Measurements from ENCODE around the gene TMEM54. TPM values are rescaled to one million over a fixed set of nuclear protein-coding genes. Genes with fewer than 3 reads are reported as not detected.

TMEM54 gene
- total RNA-seq, 2 experiments from 2014 or later, result not detected

- H3K27ac Mint-ChIP-seq, result no peak overlapping the region
- POLR2A ChIA-PET, result interaction anchor here (0.6 kb wide), 2 partner anchors 103 to 312 kb away, joined by 3 read pairs; no protein-coding TSS in a partner anchor
- no peaks in the 10 kb centered on the region for H3K9me3 Mint-ChIP-seq (ENCODE audit: insufficient read depth)
- H3K4me1 Mint-ChIP-seq (ENCODE audit: low read depth), result peaks cover 2% of the 10 kb centered on the region
- ATAC-seq (no peak), DNase-seq (no peak)
- peaks cover 18% of the 10 kb centered on the region for H3K36me3 Mint-ChIP-seq (ENCODE audit: low read depth)
- H3K27me3 Mint-ChIP-seq (ENCODE audit: low read depth), result peaks cover 13% of the 10 kb centered on the region
- no peak overlapping the region for H3K4me3 Mint-ChIP-seq
- CTCF ChIA-PET, result interaction anchor here (1.5 kb wide), 1 partner anchor 153 kb away, joined by 5 read pairs; no protein-coding TSS in a partner anchor
Observed at GRCh38 chr1:32865639-32866405, 35.4 kb downstream of the TMEM54 start.

- CTCF ChIA-PET, result interaction anchor here (2.6 kb wide), 1 partner anchor 152 kb away, joined by 8 read pairs; no protein-coding TSS in a partner anchor
- peaks cover 23% of the 10 kb centered on the region for H3K36me3 Mint-ChIP-seq (ENCODE audit: low read depth)
- POLR2A ChIA-PET, result no interaction called here
- H3K4me1 Mint-ChIP-seq (ENCODE audit: low read depth), result no peaks in the 10 kb centered on the region
- no peak for DNase-seq
- peaks cover 4% of the 10 kb centered on the region for H3K27me3 Mint-ChIP-seq (ENCODE audit: low read depth)
- no peak overlapping the region for H3K4me3 Mint-ChIP-seq
- ATAC-seq, result no peak
- H3K9me3 Mint-ChIP-seq (ENCODE audit: insufficient read depth), result no peaks in the 10 kb centered on the region
- H3K27ac Mint-ChIP-seq, result no peak overlapping the region
Observed at GRCh38 chr1:32864375-32865019, 36.7 kb downstream of the TMEM54 start.

DNA sequence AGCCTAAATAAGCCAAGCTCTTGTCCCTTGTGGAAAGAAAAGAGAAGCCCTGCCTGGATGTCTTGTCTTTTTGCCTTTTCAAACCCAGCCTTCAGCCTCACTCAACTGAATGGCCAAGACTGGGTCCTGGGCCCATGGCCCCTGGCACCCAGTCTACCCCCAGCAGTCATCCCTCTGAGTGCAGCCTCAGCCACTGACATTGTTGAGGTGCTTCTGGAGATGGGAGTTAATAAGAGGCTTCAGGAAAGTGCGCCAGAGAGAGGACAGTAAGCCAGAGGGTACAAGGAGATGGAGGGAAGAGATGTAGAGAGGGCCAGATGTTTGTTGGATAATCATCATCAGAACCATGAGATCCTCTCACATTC, 37.3 kb downstream of the TMEM54 start:
- H3K4me3 Mint-ChIP-seq, result no peak overlapping the region
- no peak overlapping the region for H3K27ac Mint-ChIP-seq
- H3K9me3 Mint-ChIP-seq (ENCODE audit: insufficient read depth), result no peaks in the 10 kb centered on the region
- ChIA-PET CTCF (interaction anchor here (1.5 to 2.6 kb wide), 3 partner anchors 8 to 152 kb away, joined by 6 to 8 read pairs (median 7); no protein-coding TSS in a partner anchor), POLR2A (no interaction called here)
- ATAC-seq, result no peak
- no peaks in the 10 kb centered on the region for H3K4me1 Mint-ChIP-seq (ENCODE audit: low read depth)
- H3K36me3 Mint-ChIP-seq (ENCODE audit: low read depth), result peaks cover 25% of the 10 kb centered on the region
- no peaks in the 10 kb centered on the region for H3K27me3 Mint-ChIP-seq (ENCODE audit: low read depth)
- no peak for DNase-seq

GRCh38 chr1:32863218-32863880, 37.8 kb downstream of the TMEM54 start:
- ChIA-PET CTCF (interaction anchor here (1.5 to 2.6 kb wide), 3 partner anchors 8 to 151 kb away, joined by 6 to 8 read pairs (median 7); no protein-coding TSS in a partner anchor), POLR2A (no interaction called here)
- Mint-ChIP-seq H3K4me3 (no peak overlapping the region), H3K27ac (no peak overlapping the region), H3K9me3 (ENCODE audit: insufficient read depth) (no peaks in the 10 kb centered on the region), H3K27me3 (ENCODE audit: low read depth) (no peaks in the 10 kb centered on the region), H3K36me3 (ENCODE audit: low read depth) (peaks cover 29% of the 10 kb centered on the region), H3K4me1 (ENCODE audit: low read depth) (no peaks in the 10 kb centered on the region)
- DNase-seq, result no peak
- no peak for ATAC-seq

- DNase-seq (no peak), ATAC-seq (no peak)
- H3K4me1 Mint-ChIP-seq (ENCODE audit: low read depth), result no peaks in the 10 kb centered on the region
- peaks cover 36% of the 10 kb centered on the region for H3K36me3 Mint-ChIP-seq (ENCODE audit: low read depth)
- POLR2A ChIA-PET, result no interaction called here
- no peaks in the 10 kb centered on the region for H3K9me3 Mint-ChIP-seq (ENCODE audit: insufficient read depth)
- no peak overlapping the region for H3K27ac Mint-ChIP-seq
- CTCF ChIA-PET, result interaction anchor here (1.5 to 2.6 kb wide), 3 partner anchors 9 to 150 kb away, joined by 6 to 8 read pairs (median 7); no protein-coding TSS in a partner anchor
- no peak overlapping the region for H3K4me3 Mint-ChIP-seq
- no peaks in the 10 kb centered on the region for H3K27me3 Mint-ChIP-seq (ENCODE audit: low read depth)
Observed at GRCh38 chr1:32861904-32862695, 39.1 kb downstream of the TMEM54 start.

DNA sequence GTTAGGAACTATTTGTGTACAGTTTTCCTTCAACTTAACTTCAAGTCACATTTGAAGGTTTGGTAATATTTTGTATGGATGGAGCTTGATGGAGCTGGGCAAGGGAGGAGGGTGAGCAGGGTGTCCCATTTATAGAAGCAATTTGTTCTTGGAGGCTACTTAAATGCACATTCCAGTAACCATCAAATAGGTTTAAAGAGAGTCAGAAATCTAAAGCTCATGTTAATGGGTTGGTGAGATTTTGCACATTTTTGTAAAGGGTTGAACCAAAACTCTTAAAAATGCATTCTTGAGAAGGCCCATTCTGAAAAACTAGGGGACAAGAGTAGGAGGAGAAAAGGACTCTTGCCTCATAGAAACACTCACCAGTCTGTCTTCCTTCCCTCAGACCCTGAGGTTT, 40.6 kb downstream of the TMEM54 start:
- ATAC-seq (no peak), DNase-seq (no peak)
- H3K27me3 Mint-ChIP-seq (ENCODE audit: low read depth), result no peaks in the 10 kb centered on the region
- H3K36me3 Mint-ChIP-seq (ENCODE audit: low read depth), result peaks cover 45% of the 10 kb centered on the region
- POLR2A ChIA-PET, result no interaction called here
- CTCF ChIA-PET, result interaction anchor here (1.4 kb wide), 1 partner anchor 16 kb away, joined by 5 read pairs; no protein-coding TSS in a partner anchor
- H3K27ac Mint-ChIP-seq, result no peak overlapping the region
- H3K4me1 Mint-ChIP-seq (ENCODE audit: low read depth), result no peaks in the 10 kb centered on the region
- no peaks in the 10 kb centered on the region for H3K9me3 Mint-ChIP-seq (ENCODE audit: insufficient read depth)
- H3K4me3 Mint-ChIP-seq, result no peak overlapping the region

DNA sequence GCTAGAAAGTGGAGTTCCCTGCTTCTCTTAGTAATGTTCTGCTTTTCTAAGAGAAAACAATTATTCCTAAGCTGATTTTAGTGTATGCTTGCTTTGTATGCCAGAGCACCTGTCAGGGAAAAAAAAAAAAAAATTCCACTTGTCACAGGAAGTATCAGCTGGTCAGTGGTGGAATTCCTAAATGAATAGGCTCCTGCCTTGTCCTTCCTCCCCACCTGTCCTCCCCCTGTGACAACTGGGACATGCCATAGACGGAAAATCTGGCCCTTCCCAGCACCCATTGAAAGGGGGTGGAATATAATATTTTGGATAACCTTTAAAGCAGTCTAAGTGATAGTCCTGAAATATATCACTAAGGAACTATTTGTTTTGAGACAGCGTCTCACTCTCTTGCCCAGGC, 41.3 kb downstream of the TMEM54 start:
- no peaks in the 10 kb centered on the region for H3K27me3 Mint-ChIP-seq (ENCODE audit: low read depth)
- no peak for ATAC-seq
- H3K4me3 Mint-ChIP-seq, result no peak overlapping the region
- no peak for DNase-seq
- no peaks in the 10 kb centered on the region for H3K4me1 Mint-ChIP-seq (ENCODE audit: low read depth)
- CTCF ChIA-PET, result interaction anchor here (1.1 to 1.4 kb wide), 2 partner anchors 17 to 148 kb away, joined by 3 to 5 read pairs; no protein-coding TSS in a partner anchor
- no peak overlapping the region for H3K27ac Mint-ChIP-seq
- H3K9me3 Mint-ChIP-seq (ENCODE audit: insufficient read depth), result no peaks in the 10 kb centered on the region
- H3K36me3 Mint-ChIP-seq (ENCODE audit: low read depth), result peaks cover 46% of the 10 kb centered on the region
- POLR2A ChIA-PET, result no interaction called here

- CTCF ChIA-PET, result no interaction called here
- Mint-ChIP-seq H3K4me3 (no peak overlapping the region), H3K4me1 (ENCODE audit: low read depth) (no peaks in the 10 kb centered on the region), H3K9me3 (ENCODE audit: insufficient read depth) (no peaks in the 10 kb centered on the region), H3K27ac (no peak overlapping the region), H3K27me3 (ENCODE audit: low read depth) (no peaks in the 10 kb centered on the region), H3K36me3 (ENCODE audit: low read depth) (peaks cover 55% of the 10 kb centered on the region)
- POLR2A ChIA-PET, result interaction anchor here (0.6 kb wide), 1 partner anchor 487 kb away, joined by 3 read pairs; no protein-coding TSS in a partner anchor
- no peak for ATAC-seq
- no peak for DNase-seq
Observed at GRCh38 chr1:32858791-32859190, 42.4 kb downstream of the TMEM54 start.

DNA sequence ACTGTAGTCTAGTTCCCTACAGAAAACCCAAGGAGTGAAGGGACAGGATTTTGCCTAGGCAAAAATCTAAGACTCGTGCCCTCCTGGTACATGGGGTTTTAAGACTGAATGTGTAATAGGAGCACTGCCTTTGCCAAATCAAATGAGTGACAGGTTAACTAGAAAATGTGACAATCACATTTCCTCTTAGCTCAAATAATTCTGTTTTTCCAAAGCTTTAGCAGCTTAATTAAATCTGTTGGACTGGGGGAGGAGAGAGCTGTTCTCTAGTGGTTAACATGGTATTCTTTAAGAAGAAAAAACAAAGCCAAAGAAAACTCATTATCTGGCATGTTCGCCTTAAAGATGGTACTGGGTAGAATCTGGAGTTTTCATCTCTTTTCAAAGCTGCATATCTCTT, 43.1 kb downstream of the TMEM54 start:
- Mint-ChIP-seq H3K4me3 (no peak overlapping the region), H3K27me3 (ENCODE audit: low read depth) (no peaks in the 10 kb centered on the region), H3K27ac (no peak overlapping the region), H3K36me3 (ENCODE audit: low read depth) (peaks cover 59% of the 10 kb centered on the region), H3K9me3 (ENCODE audit: insufficient read depth) (no peaks in the 10 kb centered on the region), H3K4me1 (ENCODE audit: low read depth) (no peaks in the 10 kb centered on the region)
- ATAC-seq (no peak), DNase-seq (no peak)
- CTCF ChIA-PET, result no interaction called here
- POLR2A ChIA-PET, result interaction anchor here (0.6 kb wide), 1 partner anchor 78 kb away, joined by 4 read pairs; no protein-coding TSS in a partner anchor

GRCh38 chr1:32855861-32856617, 45.1 kb downstream of the TMEM54 start:
- POLR2A ChIA-PET, result no interaction called here

More at GRCh38 chr1:32855861-32856617, 45.1 kb downstream of the TMEM54 start:
- Mint-ChIP-seq H3K36me3 (ENCODE audit: low read depth) (peaks cover 55% of the 10 kb centered on the region), H3K27me3 (ENCODE audit: low read depth) (no peaks in the 10 kb centered on the region), H3K4me3 (no peak overlapping the region), H3K27ac (no peak overlapping the region), H3K4me1 (ENCODE audit: low read depth) (no peaks in the 10 kb centered on the region), H3K9me3 (ENCODE audit: insufficient read depth) (no peaks in the 10 kb centered on the region)
- ATAC-seq (no peak), DNase-seq (no peak)
- CTCF ChIA-PET, result no interaction called here

Data from activated CD8-positive, alpha-beta T cell treated with anti-CD3 and anti-CD28 coated beads, Interleukin-2, amount 10 ng/mL, durations not matched to agents 7 days and 5 days (primary cell).